HCT116 (cell line): ENCODE data around the gene BTD. TPM values are rescaled to one million over a fixed set of nuclear protein-coding genes. Genes with fewer than 3 reads are reported as not detected.
A peak's percentile ranks its signal among the peaks of the same experiment; 100 is the strongest.
"Not testable (repeated sequence)": the region's sequence is repeated elsewhere in the genome, so short reads cannot be mapped to it uniquely, and the experiment has no call there.

Experiments used
- ATAC-seq: fragments of 200-7000 bp; cut with Tn5 transposase; 2 replicates; pipeline ENCODE4 v1.9.1; 2020; ENCODE audit warnings: mild to moderate bottlenecking, moderate library complexity
- BruUV-seq: library from RNA; stranded (reverse); fragments of 400-500 nt; replicated peaks from 2 replicates; lab custom pipeline; 2021; lab: Mats Ljungman, UMichigan
- CTCF ChIA-PET: fragments of 300-600 bp; sonication (Branson Sonifier 250); formaldehyde crosslinking; loops from one replicate; lab custom pipeline; 2021; ENCODE audit warnings: antibody characterized with exemption; lab: Charles Lee
- POLR2A ChIA-PET: fragments of 300-600, 350-600 bp; sonication (Branson Sonifier 250); formaldehyde crosslinking; loops from one replicate; lab custom pipeline; 2021; ENCODE audit warnings: antibody characterized with exemption; lab: Charles Lee
- RAD21 ChIA-PET, 2 experiments: fragments of 300-600 bp; sonication (Branson Sonifier 250); formaldehyde crosslinking; loops; one replicate each; lab custom pipeline; 2023; ENCODE audit warnings: low total read pairs in 2 of 2; ENCODE audit not compliant: uncharacterized antibody in 2 of 2, unreplicated experiment in 2 of 2, low non-redundant PET in 1 of 2; lab: Charles Lee
- DNase-seq: peaks from one replicate; pipeline ENCODE4 v3.0.0-alpha.2; 2010; ENCODE audit warnings: low read depth, low spot score
- H2AFZ ChIP-seq: fragments of 200-600 bp; shearing (Covaris generic), sonication (generic); 2 replicates; pipeline ENCODE4 v1.6.1; 2017; ENCODE audit warnings: low read depth, mixed run types, mixed read lengths, antibody characterized with exemption, low read length; ENCODE audit not compliant: poor library complexity, severe bottlenecking
- H3K27ac ChIP-seq: 2 replicates; pipeline ENCODE4 v1.5.1; 2012; ENCODE audit warnings: low read depth, low read length
- H3K27me3 ChIP-seq: fragments of 200-600 bp; sonication (generic); 2 replicates; pipeline ENCODE4 v1.6.1; 2016; ENCODE audit warnings: mixed run types, low read length, mixed read lengths; ENCODE audit not compliant: insufficient read depth
- H3K36me3 ChIP-seq, 2 experiments: fragments of 200-500 bp in 1 of 2; fragments of 200-600 bp in 1 of 2; sonication (Bioruptor generic) in 1 of 2; sonication (generic) in 1 of 2; 2 replicates each; pipeline versions ENCODE4 v1.5.1 to v1.6.1; 2014 to 2016; ENCODE audit warnings: low read length in 2 of 2, inconsistent platforms in 1 of 2, mixed read lengths in 1 of 2, mixed run types in 1 of 2; ENCODE audit not compliant: insufficient read depth in 2 of 2, control insufficient read depth in 1 of 2
- H3K4me1 ChIP-seq, 2 experiments: fragments of 200-600 bp in 1 of 2; sonication (generic) in 1 of 2; 2 replicates each; pipeline versions ENCODE4 v1.5.1 to v1.6.1; 2012 to 2017; ENCODE audit warnings: low read length in 2 of 2, inconsistent platforms in 1 of 2, mild to moderate bottlenecking in 1 of 2, mixed read lengths in 1 of 2, mixed run types in 1 of 2, moderate library complexity in 1 of 2; ENCODE audit not compliant: insufficient read depth in 2 of 2, control insufficient read depth in 1 of 2
- H3K4me2 ChIP-seq: fragments of 200-600 bp; sonication (generic); 2 replicates; pipeline ENCODE4 v1.6.1; 2017; ENCODE audit warnings: mixed run types, low read length, mixed read lengths
- H3K4me3 ChIP-seq, 2 experiments: fragments of 200-600 bp in 1 of 2; sonication (generic) in 1 of 2; replicated peaks in 1 of 2; 2 replicates each; pipeline ENCODE4 v1.5.1; 2011 to 2016; ENCODE audit warnings: low read length in 2 of 2, control low read depth in 1 of 2, low read depth in 1 of 2, mild to moderate bottlenecking in 1 of 2, mixed read lengths in 1 of 2, mixed run types in 1 of 2
- H3K79me2 ChIP-seq: fragments of 200-600 bp; sonication (generic); 2 replicates; pipeline ENCODE4 v1.6.1; 2017; ENCODE audit warnings: mild to moderate bottlenecking, mixed run types, low read length, moderate library complexity, mixed read lengths; ENCODE audit not compliant: insufficient read depth
- H3K9ac ChIP-seq: fragments of 200-600 bp; sonication (generic); 2 replicates; pipeline ENCODE4 v1.6.1; 2016; ENCODE audit warnings: low read length, mixed read lengths
- H3K9me2 ChIP-seq: fragments of 200-600 bp; sonication (generic), shearing (Covaris generic); 2 replicates; pipeline ENCODE4 v1.6.1; 2017; ENCODE audit warnings: mixed run types, mild to moderate bottlenecking, moderate library complexity; ENCODE audit not compliant: insufficient read depth
- H3K9me3 ChIP-seq, 2 experiments: fragments of 200-500 bp in 1 of 2; fragments of 200-600 bp in 1 of 2; sonication (Bioruptor generic) in 1 of 2; sonication (generic) in 1 of 2; 2 replicates each; pipeline ENCODE4 v1.6.1; 2014 to 2017; ENCODE audit warnings: low read length in 2 of 2, mixed read lengths in 2 of 2, inconsistent platforms in 1 of 2, low read depth in 1 of 2, mild to moderate bottlenecking in 1 of 2, mixed run types in 1 of 2, moderate library complexity in 1 of 2; ENCODE audit not compliant: control insufficient read depth in 1 of 2, insufficient read depth in 1 of 2
- H4K20me1 ChIP-seq: fragments of 200-600 bp; sonication (generic), shearing (Covaris generic); 2 replicates; pipeline ENCODE4 v1.6.1; 2017; ENCODE audit warnings: mixed run types, mild to moderate bottlenecking, moderate library complexity; ENCODE audit not compliant: insufficient read depth
- ATF3 ChIP-seq: IDR thresholded peaks from 2 replicates; pipeline ENCODE4 v1.6.1; 2012
- CBX3 ChIP-seq: IDR thresholded peaks from 2 replicates; pipeline ENCODE4 v1.6.1; 2012; ENCODE audit warnings: low read depth
- CEBPB ChIP-seq: IDR thresholded peaks from 2 replicates; pipeline ENCODE4 v1.6.1; 2012; ENCODE audit warnings: low read depth
- ELF1 ChIP-seq: IDR thresholded peaks from 2 replicates; pipeline ENCODE4 v1.6.1; 2012; ENCODE audit warnings: low read depth, borderline replicate concordance
- EZH2 ChIP-seq: fragments of 200-600 bp; sonication (generic); IDR thresholded peaks from 2 replicates; pipeline ENCODE4 v1.6.1; 2017; ENCODE audit warnings: antibody characterized with exemption, mixed run types
- FOSL1 ChIP-seq: IDR thresholded peaks from 2 replicates; pipeline ENCODE4 v1.6.1; 2012; ENCODE audit warnings: low read depth
- POLR2A ChIP-seq: IDR thresholded peaks from 2 replicates; pipeline ENCODE4 v1.7.0; 2011; ENCODE audit warnings: borderline replicate concordance; ENCODE audit not compliant: insufficient read depth, insufficient read length; ENCODE audit errors: extremely low read depth
- POLR2AphosphoS5 ChIP-seq: IDR thresholded peaks from 2 replicates; pipeline ENCODE4 v1.6.1; 2011; ENCODE audit warnings: mild to moderate bottlenecking, low read depth, low read length, moderate library complexity
- REST ChIP-seq: IDR thresholded peaks from 2 replicates; pipeline ENCODE4 v1.6.1; 2012; ENCODE audit warnings: low read depth
- SIN3A ChIP-seq: IDR thresholded peaks from 2 replicates; pipeline ENCODE4 v1.6.1; 2012; ENCODE audit warnings: low read depth
- SP1 ChIP-seq: IDR thresholded peaks from 2 replicates; pipeline ENCODE4 v1.6.1; 2012; ENCODE audit warnings: low read depth
- SRF ChIP-seq: IDR thresholded peaks from 2 replicates; pipeline ENCODE4 v1.6.1; 2012; ENCODE audit warnings: low read depth
- TCF7L2 ChIP-seq: IDR thresholded peaks from 2 replicates; pipeline ENCODE4 v1.7.0; 2011; ENCODE audit warnings: borderline replicate concordance, inconsistent platforms; ENCODE audit not compliant: insufficient read depth, insufficient read length; ENCODE audit errors: extremely low read depth
- YY1 ChIP-seq: IDR thresholded peaks from 2 replicates; pipeline ENCODE4 v1.6.1; 2011; ENCODE audit warnings: low read length, low read depth, moderate library complexity, mild to moderate bottlenecking; ENCODE audit not compliant: insufficient replicate concordance; ENCODE audit errors: extremely low read depth
- ZFX ChIP-seq: fragments of 450-650 bp; IDR thresholded peaks from 2 replicates; pipeline ENCODE4 v1.6.1; 2017
- ZNF274 ChIP-seq: fragments of 200-500 bp; sonication (Bioruptor generic); IDR thresholded peaks from 2 replicates; pipeline ENCODE4 v1.6.1; 2014; ENCODE audit warnings: mild to moderate bottlenecking, low read depth, low read length, inconsistent platforms
- intact Hi-C: fragments of 100-400 bp; cut with micrococcal nuclease; formaldehyde crosslinking; loops from 2 replicates; pipeline ENCODE4 v1.10.0; 2022
- total RNA-seq: library from RNA; stranded (reverse); gene quantifications from one replicate; pipeline ENCODE4 v1.2.1, GENCODE V29; 2021; ENCODE audit not compliant: unreplicated experiment

BTD gene
- total RNA-seq, 1 experiment from 2014 or later, result 5.0 TPM

GRCh38 chr3:15619659-15620464, 18.3 kb downstream of the BTD start:
- H3K4me2 ChIP-seq, H4K20me1 ChIP-seq, H3K9ac ChIP-seq, H3K79me2 ChIP-seq, H3K27ac ChIP-seq, CTCF ChIA-PET, intact Hi-C loops, H3K4me3 ChIP-seq, H3K9me3 ChIP-seq, ATAC-seq, RAD21 ChIA-PET, BruUV-seq, DNase-seq, H3K4me1 ChIP-seq, H3K36me3 ChIP-seq, H2AFZ ChIP-seq, H3K9me2 ChIP-seq, POLR2A ChIA-PET, H3K27me3 ChIP-seq: not testable (repeated sequence)
- 0 out of 2 replicates have a peak, but pooled peaks have one; percentile 49 for TF ChIP-seq CBX3

GRCh38 chr3:15623535-15624440, 22.2 kb downstream of the BTD start:
- H3K4me2 ChIP-seq, result no peak overlapping the region
- ChIA-PET POLR2A (no interaction called here), RAD21 (no interaction called here), CTCF (no interaction called here)
- intact Hi-C loops, result no loop called here
- no peaks in the 10 kb centered on the region for H3K36me3 ChIP-seq
- H2AFZ ChIP-seq, result no peak overlapping the region
- ATAC-seq (no peak), DNase-seq (no peak)
- no peak overlapping the region for H3K9ac ChIP-seq
- no TSS peak for BruUV-seq
- H3K4me1 ChIP-seq, result no peaks in the 10 kb centered on the region
- no peaks in the 10 kb centered on the region for H4K20me1 ChIP-seq
- H3K27ac ChIP-seq, result no peak overlapping the region
- 0 out of 2 replicates have a peak, but pooled peaks cover 2% of the 10 kb centered on the region for H3K9me2 ChIP-seq
- H3K4me3 ChIP-seq, result no peak overlapping the region
- H3K27me3 ChIP-seq, result no peaks in the 10 kb centered on the region
- 0 out of 4 replicates have a peak, but pooled peaks cover 0 to 3% of the 10 kb centered on the region in 2 experiments for H3K9me3 ChIP-seq
- no peaks in the 10 kb centered on the region for H3K79me2 ChIP-seq
- TF ChIP-seq ATF3 (no peak), SRF (no peak), SIN3A (no peak), ELF1 (no peak), ZNF274 (no peak), POLR2A (no peak), REST (no peak), TCF7L2 (no peak), EZH2 (no peak), CEBPB (no peak), ZFX (no peak), SP1 (no peak), FOSL1 (no peak), YY1 (no peak), POLR2AphosphoS5 (no peak)
